Subcutaneous abdominal adipose tissue (tissue), 5 donors: ENCODE data around the gene CALD1.
A peak's percentile ranks its signal among the peaks of the same experiment; 100 is the strongest.

ENCODE experiments used
- H3K27ac ChIP-seq: one replicate; pipeline ENCODE4 v1.7.0; 2013; ENCODE audit warnings: low read depth, mild to moderate bottlenecking, inconsistent platforms, low read length, moderate library complexity
- H3K27me3 ChIP-seq, 5 donors: one replicate each; pipeline ENCODE4 v1.7.0; 2013; ENCODE audit warnings: low read length in 5 of 5, inconsistent platforms in 1 of 5; ENCODE audit not compliant: control insufficient read depth in 5 of 5, insufficient read depth in 4 of 5
- H3K36me3 ChIP-seq, 5 donors: one replicate each; pipeline ENCODE4 v1.7.0; 2013; ENCODE audit warnings: low read length in 5 of 5; ENCODE audit not compliant: control insufficient read depth in 5 of 5, insufficient read depth in 5 of 5
- H3K4me1 ChIP-seq, 5 donors: one replicate each; pipeline ENCODE4 v1.7.0; 2013; ENCODE audit warnings: low read length in 5 of 5, mild to moderate bottlenecking in 3 of 5, moderate library complexity in 1 of 5; ENCODE audit not compliant: control insufficient read depth in 5 of 5, insufficient read depth in 5 of 5
- H3K4me3 ChIP-seq, 5 donors: one replicate each; pipeline ENCODE4 v1.7.0; 2013; ENCODE audit warnings: low read length in 5 of 5, low read depth in 1 of 5
- H3K9ac ChIP-seq, 5 donors: one replicate each; pipeline ENCODE4 v1.7.0; 2013; ENCODE audit warnings: low read length in 5 of 5, mild to moderate bottlenecking in 4 of 5, moderate library complexity in 3 of 5
- H3K9me3 ChIP-seq, 5 donors: one replicate each; pipeline ENCODE4 v1.7.0; 2013; ENCODE audit warnings: low read length in 5 of 5; ENCODE audit not compliant: control insufficient read depth in 5 of 5
- donor health status: healthy.
- donor health status: healthy.
- donor health status: healthy.
- donor health status: healthy.
- donor health status: healthy.

The CALD1 gene

DNA sequence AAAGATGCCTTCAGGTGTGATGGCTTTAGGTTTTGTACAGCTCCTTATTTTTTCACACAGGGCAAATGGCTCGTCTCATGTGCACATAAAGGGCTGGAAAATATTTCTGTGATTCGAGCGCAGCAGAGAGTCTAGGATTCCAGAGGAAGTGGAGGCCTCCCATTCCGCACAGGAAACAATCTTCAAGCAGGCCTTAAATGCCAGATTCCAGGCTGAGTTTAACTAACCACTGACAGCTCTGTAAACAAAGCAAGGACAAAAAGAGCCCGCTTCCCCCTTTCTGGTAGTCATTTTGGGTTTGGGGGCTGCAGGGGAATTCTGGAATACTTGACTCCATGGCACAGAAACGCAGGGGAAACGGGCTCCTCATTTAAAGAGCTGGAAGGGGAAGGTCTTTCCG is 87.2 kb downstream of the CALD1 start:
- Histone ChIP-seq H3K27ac (peak overlapping the region; percentile 13), H3K9ac (no peak overlapping the region), H3K27me3 (no peaks in the 10 kb centered on the region), H3K4me1 (peaks cover 2 to 19% (median 9%) of the 10 kb centered on the region in 5 donors), H3K4me3 (no peak overlapping the region), H3K36me3 (peaks cover 0 to 10% (median 5%) of the 10 kb centered on the region in 5 donors), H3K9me3 (no peaks in the 10 kb centered on the region)

DNA sequence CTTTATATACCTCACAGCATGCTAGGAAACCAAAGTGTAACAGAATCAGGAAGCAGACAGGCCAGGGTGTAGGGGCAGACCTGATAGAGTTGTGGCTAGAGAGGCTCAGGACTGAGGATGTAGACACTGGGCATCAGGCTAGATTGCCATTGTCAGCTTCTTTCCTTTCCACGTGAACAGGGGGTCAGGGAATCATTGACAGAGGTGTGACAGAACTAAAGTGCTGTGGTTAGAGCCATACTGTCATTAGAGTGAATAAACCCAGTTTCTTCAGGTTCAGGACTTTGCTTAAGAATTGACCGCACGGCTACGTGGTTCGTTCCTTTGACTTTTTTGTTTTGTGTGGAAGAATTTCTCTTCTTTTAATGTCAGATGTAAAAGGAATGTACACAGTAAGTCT is 90.7 kb downstream of the CALD1 start:
- peaks cover 2 to 19% (median 7%) of the 10 kb centered on the region in 5 donors for H3K4me1 ChIP-seq
- no peak overlapping the region for H3K27ac ChIP-seq
- no peak overlapping the region for H3K4me3 ChIP-seq
- no peak overlapping the region for H3K9ac ChIP-seq
- H3K36me3 ChIP-seq: peaks cover 0 to 10% (median 5%) of the 10 kb centered on the region in 5 donors
- no peaks in the 10 kb centered on the region for H3K9me3 ChIP-seq
- H3K27me3 ChIP-seq: no peaks in the 10 kb centered on the region

DNA sequence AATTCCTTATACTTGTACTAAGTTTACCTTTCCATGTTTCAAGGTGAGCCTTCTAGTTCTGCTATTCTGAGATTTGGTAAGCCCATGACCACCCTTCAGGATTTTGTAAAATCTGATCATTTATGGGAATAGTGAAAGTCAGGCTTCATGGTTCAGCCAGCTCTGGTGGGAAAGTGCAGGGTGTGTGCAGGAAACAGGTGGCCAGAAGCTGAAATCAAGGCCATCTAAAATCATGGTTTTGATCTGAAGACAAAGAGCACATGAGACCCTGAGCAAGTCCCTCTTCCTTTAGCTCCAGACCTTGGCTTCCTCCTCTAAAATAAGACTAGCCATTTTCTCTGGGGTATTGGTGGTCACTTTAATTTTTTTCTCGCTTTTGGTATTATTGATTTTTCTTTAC is 91.3 kb downstream of the CALD1 start:
- peaks cover 0 to 10% (median 5%) of the 10 kb centered on the region in 5 donors for H3K36me3 ChIP-seq
- H3K4me3 ChIP-seq: no peak overlapping the region
- H3K4me1 ChIP-seq: peaks cover 0 to 13% (median 4%) of the 10 kb centered on the region in 5 donors
- no peak overlapping the region for H3K27ac ChIP-seq
- no peak overlapping the region for H3K9ac ChIP-seq
- no peaks in the 10 kb centered on the region for H3K9me3 ChIP-seq
- no peaks in the 10 kb centered on the region for H3K27me3 ChIP-seq

DNA sequence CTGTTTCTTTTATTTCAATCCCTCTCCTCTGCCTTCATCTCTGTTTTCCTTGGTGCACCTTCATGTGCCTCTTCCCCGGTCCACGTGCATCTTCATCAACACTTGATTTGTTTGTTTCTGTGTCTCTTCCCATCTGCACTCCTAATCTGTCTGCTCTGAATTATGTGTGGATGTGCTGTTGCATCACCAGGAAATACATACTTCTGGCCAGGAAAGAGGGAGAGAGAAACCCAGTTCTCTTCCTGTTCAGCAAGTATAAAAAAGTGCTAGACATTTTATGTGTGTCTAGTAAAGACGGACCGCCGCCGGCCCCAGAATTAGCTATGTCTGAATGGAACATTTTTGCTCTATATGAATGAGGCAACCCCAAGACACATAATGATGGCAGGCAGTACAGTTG is 93.8 kb downstream of the CALD1 start:
- Histone ChIP-seq H3K36me3 (peaks cover 0 to 10% (median 5%) of the 10 kb centered on the region in 5 donors), H3K4me1 (peaks cover 0 to 6% (median 3%) of the 10 kb centered on the region in 5 donors), H3K4me3 (no peak overlapping the region), H3K27ac (no peak overlapping the region), H3K9me3 (no peaks in the 10 kb centered on the region), H3K27me3 (no peaks in the 10 kb centered on the region), H3K9ac (no peak overlapping the region)

DNA sequence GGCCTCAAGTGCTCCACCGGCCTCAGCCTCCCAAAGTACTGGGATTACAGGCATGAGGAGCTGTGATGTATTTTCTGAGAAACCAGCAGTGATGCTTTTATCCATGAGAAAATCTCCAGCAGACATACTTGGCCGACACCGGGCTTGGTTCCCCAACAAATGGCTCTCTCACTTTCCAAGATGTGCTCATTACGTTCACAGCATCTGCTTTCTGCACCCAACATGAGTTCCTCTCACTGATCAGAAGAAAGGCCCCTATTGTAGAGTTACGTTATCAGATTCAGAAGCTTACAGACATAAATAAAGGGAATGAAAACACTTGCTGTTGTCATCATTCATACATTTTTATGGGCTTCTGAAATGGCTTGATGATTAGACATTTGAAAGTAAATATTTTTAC is 95.0 kb downstream of the CALD1 start:
- no peaks in the 10 kb centered on the region for H3K27me3 ChIP-seq
- H3K36me3 ChIP-seq: peaks cover 0 to 6% (median 0%) of the 10 kb centered on the region in 5 donors
- H3K9me3 ChIP-seq: no peaks in the 10 kb centered on the region
- no peak overlapping the region for H3K27ac ChIP-seq
- H3K4me1 ChIP-seq: peaks cover 0 to 6% (median 3%) of the 10 kb centered on the region in 5 donors
- H3K9ac ChIP-seq: no peak overlapping the region
- no peak overlapping the region for H3K4me3 ChIP-seq

DNA sequence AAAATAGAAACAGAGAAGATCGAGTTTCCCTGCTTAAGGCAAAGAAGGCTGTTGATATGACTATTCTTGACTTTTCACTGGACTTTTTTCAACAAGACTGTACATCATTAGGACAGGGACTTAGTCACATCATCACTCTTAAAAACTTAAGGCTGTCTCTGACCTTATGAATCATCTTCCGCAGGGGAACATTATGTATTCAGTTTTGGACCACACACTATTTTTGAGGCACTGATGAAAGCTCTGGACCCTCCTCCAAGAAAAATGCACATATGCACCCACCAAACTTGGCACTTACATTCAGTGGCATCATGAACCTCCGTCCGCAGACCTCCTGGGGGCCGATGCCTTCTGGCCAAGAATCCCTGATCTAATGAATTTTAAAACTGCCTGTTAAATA is 96.4 kb downstream of the CALD1 start:
- H3K9me3 ChIP-seq: no peaks in the 10 kb centered on the region
- no peak overlapping the region for H3K4me3 ChIP-seq
- H3K9ac ChIP-seq: no peak overlapping the region
- H3K27ac ChIP-seq: no peak overlapping the region
- no peaks in the 10 kb centered on the region for H3K27me3 ChIP-seq
- H3K4me1 ChIP-seq: peaks cover 0 to 6% (median 3%) of the 10 kb centered on the region in 5 donors
- H3K36me3 ChIP-seq: no peaks in the 10 kb centered on the region

DNA sequence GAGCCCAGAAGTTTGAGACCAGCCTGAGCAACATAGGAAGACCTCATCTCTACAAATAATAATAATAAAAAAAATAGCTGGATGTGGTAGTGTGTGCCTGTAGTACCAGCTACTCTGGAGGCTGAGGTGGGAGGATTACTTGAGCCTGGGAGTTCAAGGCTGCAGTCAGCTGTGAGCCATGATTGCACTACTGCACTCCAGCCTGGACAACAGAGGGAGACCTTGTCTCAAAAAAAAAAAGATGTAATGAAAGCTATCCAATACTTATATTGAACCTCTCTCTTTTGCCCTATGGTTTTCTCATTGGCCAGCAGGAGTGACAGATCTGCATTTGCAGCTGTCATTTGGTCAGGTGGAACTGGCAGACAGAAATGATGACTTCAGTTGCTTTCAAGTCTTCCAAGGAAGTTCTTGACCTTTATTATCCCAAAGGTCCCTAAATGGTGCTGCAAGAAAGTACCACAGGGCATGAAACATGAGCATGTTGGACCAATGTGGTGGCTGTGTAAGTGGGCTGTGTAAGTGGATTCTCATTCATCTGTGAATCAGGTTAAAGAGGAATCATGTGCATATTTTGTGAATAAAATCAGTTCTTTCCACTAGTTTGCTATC is 99.4 kb downstream of the CALD1 start:
- Histone ChIP-seq H3K4me1 (peaks cover 0 to 3% (median 0%) of the 10 kb centered on the region in 5 donors), H3K27ac (no peak overlapping the region), H3K4me3 (no peak overlapping the region)

DNA sequence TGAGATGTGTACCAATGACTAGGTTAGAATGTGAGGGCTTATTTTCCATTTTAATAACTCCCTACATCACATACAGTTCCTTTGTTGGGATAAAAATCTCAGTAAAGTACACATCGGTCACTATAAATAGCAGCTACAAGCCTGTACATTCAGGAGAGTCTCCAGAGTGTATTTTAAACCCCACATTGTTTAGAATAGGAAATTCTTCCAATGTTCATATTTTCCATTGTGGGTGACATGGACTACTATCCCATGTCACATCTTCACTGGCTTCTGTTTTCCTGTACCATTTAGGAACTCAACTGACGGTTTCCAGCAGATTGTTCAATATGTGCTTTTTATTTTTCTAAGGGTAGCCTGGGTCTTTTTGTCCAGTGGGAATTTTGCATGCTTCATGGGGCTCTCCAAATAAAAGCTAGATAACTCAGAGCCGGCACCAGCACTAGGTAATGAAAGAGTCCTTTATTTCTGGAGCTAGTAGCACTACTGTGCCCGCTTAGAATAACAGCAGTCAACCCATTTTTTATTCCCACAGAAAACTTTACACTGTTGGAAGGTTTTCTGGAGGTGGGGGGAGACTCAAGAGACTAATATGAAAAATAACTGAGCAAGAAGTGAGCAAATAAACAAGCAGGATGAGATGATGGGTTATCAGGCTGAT is 100.5 kb downstream of the CALD1 start:
- Histone ChIP-seq H3K27me3 (no peaks in the 10 kb centered on the region), H3K9me3 (no peaks in the 10 kb centered on the region), H3K9ac (no peak overlapping the region), H3K4me3 (no peak overlapping the region), H3K27ac (no peak overlapping the region), H3K36me3 (no peaks in the 10 kb centered on the region), H3K4me1 (peaks cover 0 to 3% (median 0%) of the 10 kb centered on the region in 5 donors)

More for the DNA sequence above, 99.4 kb downstream of the CALD1 start:
- no peaks in the 10 kb centered on the region for H3K27me3 ChIP-seq
- no peak overlapping the region for H3K9ac ChIP-seq
- no peaks in the 10 kb centered on the region for H3K9me3 ChIP-seq
- H3K36me3 ChIP-seq: no peaks in the 10 kb centered on the region

DNA sequence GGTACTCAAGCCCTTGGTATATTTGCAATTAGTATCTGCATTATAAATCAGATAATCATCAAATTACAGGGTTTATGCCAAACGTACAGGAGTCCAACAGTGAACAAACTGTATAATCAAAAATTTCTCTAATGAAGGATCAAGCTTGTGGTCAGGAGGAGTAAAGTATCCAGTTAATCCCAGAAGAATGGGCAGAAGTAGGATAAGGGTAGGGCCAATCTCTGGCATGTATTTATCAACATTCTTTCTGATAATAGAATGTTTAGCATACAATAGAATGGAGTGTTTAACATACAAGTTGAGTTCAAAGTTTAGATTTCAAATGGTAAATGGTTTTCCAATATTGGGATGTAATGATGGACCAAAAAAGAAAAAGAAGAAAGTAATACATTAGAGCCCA is 103.0 kb downstream of the CALD1 start:
- H3K27me3 ChIP-seq: no peaks in the 10 kb centered on the region
- H3K27ac ChIP-seq: no peak overlapping the region
- H3K9ac ChIP-seq: no peak overlapping the region
- peaks cover 0 to 1% (median 0%) of the 10 kb centered on the region in 5 donors for H3K36me3 ChIP-seq
- no peaks in the 10 kb centered on the region for H3K9me3 ChIP-seq
- H3K4me3 ChIP-seq: no peak overlapping the region
- H3K4me1 ChIP-seq: peaks cover 0 to 12% (median 10%) of the 10 kb centered on the region in 5 donors

DNA sequence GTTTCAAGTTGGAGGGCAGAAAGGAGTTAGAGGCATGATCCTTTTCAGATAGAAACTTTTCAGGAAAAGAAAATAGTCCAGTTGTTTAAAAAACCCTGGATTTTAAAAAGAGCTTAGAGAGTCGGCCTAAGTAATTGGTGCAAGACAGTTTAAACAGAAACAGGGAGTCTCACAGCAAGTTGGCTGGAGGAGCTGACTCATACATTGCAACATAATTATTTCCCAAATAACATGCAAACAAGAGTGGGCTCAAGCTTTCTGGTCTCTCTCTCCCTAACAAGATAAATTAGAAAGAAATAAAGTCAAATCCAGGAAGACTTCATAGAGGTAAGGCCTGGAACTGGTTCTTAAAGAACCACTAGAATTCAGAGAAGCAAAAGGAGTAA is 106.5 kb downstream of the CALD1 start:
- peak overlapping the region; percentile 2 for H3K27ac ChIP-seq
- peaks cover 0 to 21% (median 18%) of the 10 kb centered on the region in 5 donors for H3K4me1 ChIP-seq
- peak overlapping the region in 1 of 5 donors; percentile 25 for H3K9ac ChIP-seq

More for the DNA sequence above, 106.5 kb downstream of the CALD1 start:
- Histone ChIP-seq H3K9me3 (no peaks in the 10 kb centered on the region), H3K36me3 (peaks cover 0 to 3% (median 0%) of the 10 kb centered on the region in 5 donors), H3K4me3 (no peak overlapping the region), H3K27me3 (no peaks in the 10 kb centered on the region)
